ENCODE results near the gene GCC2. TPM values are rescaled to one million over a fixed set of nuclear protein-coding genes. Genes with fewer than 3 reads are reported as not detected.

The GCC2 gene
- total RNA-seq, 2 donors from 2014 or later, result 12.8 to 16.1 TPM

- peaks cover 0 to 11% of the 10 kb centered on the region in 2 donors for H3K9me3 ChIP-seq
- no peaks in the 10 kb centered on the region for H3K4me1 ChIP-seq
- no peak overlapping the region for H3K27ac ChIP-seq
- TF ChIP-seq CTCF (IDR thresholded peaks at IDR 0.05), result no peak
- H3K27me3 ChIP-seq, result no peaks in the 10 kb centered on the region
- DNase-seq (ENCODE audit: low spot score), result no peak
- H3K36me3 ChIP-seq, result no peaks in the 10 kb centered on the region
- no peak overlapping the region for H3K4me3 ChIP-seq
Measured at GRCh38 chr2:108407864-108408729, 40.9 kb upstream of the GCC2 start.

- Histone ChIP-seq H3K27ac (no peak overlapping the region), H3K36me3 (no peaks in the 10 kb centered on the region), H3K27me3 (no peaks in the 10 kb centered on the region)
Measured at GRCh38 chr2:108409768-108410167, 39.2 kb upstream of the GCC2 start.

GRCh38 chr2:108412995-108413710 is 35.9 kb upstream of the GCC2 start:
- Histone ChIP-seq H3K4me3 (no peak overlapping the region), H3K27me3 (no peaks in the 10 kb centered on the region), H3K9me3 (no peaks in the 10 kb centered on the region), H3K4me1 (no peaks in the 10 kb centered on the region), H3K27ac (no peak overlapping the region), H3K36me3 (no peaks in the 10 kb centered on the region)
- no peak for TF ChIP-seq CTCF (IDR thresholded peaks at IDR 0.05)
- no peak for DNase-seq (ENCODE audit: low spot score)

More at GRCh38 chr2:108409768-108410167, 39.2 kb upstream of the GCC2 start:
- H3K9me3 ChIP-seq, result peaks cover 0 to 8% of the 10 kb centered on the region in 2 donors
- no peaks in the 10 kb centered on the region for H3K4me1 ChIP-seq
- no peak overlapping the region for H3K4me3 ChIP-seq
- no peak for TF ChIP-seq CTCF (IDR thresholded peaks at IDR 0.05)
- DNase-seq (ENCODE audit: low spot score), result no peak

- Histone ChIP-seq H3K9me3 (no peaks in the 10 kb centered on the region), H3K4me3 (no peak overlapping the region), H3K4me1 (no peaks in the 10 kb centered on the region), H3K36me3 (no peaks in the 10 kb centered on the region), H3K27me3 (no peaks in the 10 kb centered on the region), H3K27ac (no peak overlapping the region)
- TF ChIP-seq CTCF (IDR thresholded peaks at IDR 0.05), result no peak
- DNase-seq (ENCODE audit: low spot score), result no peak
Measured at GRCh38 chr2:108413711-108414095, 35.3 kb upstream of the GCC2 start.

GRCh38 chr2:108414256-108414876 is 34.6 kb upstream of the GCC2 start:
- Histone ChIP-seq H3K9me3 (no peaks in the 10 kb centered on the region), H3K27ac (no peak overlapping the region), H3K36me3 (no peaks in the 10 kb centered on the region), H3K4me3 (no peak overlapping the region), H3K4me1 (no peaks in the 10 kb centered on the region), H3K27me3 (no peaks in the 10 kb centered on the region)
- DNase-seq (ENCODE audit: low spot score), result no peak
- no peak for TF ChIP-seq CTCF (IDR thresholded peaks at IDR 0.05)
